ENCODE measurements around the gene ILKAP. TPM values are rescaled to one million over a fixed set of nuclear protein-coding genes. Genes with fewer than 3 reads are reported as not detected.

ILKAP gene
- total RNA-seq, 2 experiments from 2014 or later = 46.6 to 46.7 TPM

- Mint-ChIP-seq H3K9me3 (no peaks in the 10 kb centered on the region), H3K4me3 (no peak overlapping the region), H3K27me3 (ENCODE audit: low read depth) (no peaks in the 10 kb centered on the region), H3K4me1 (ENCODE audit: low read depth) (peaks cover under 1% of the 10 kb centered on the region), H3K36me3 (ENCODE audit: low read depth) (no peaks in the 10 kb centered on the region), H3K27ac (no peak overlapping the region)
- CTCF ChIA-PET = no interaction called here
- DNase-seq = no peak
- intact Hi-C loops (cut with micrococcal nuclease) = no loop called here
Observed at GRCh38 chr2:238146884-238147544, 56.5 kb downstream of the ILKAP start.

GRCh38 chr2:238145851-238146250 is 57.6 kb downstream of the ILKAP start:
- Mint-ChIP-seq H3K27ac (no peak overlapping the region), H3K4me3 (no peak overlapping the region), H3K4me1 (ENCODE audit: low read depth) (peaks cover 6% of the 10 kb centered on the region), H3K36me3 (ENCODE audit: low read depth) (no peaks in the 10 kb centered on the region), H3K9me3 (no peaks in the 10 kb centered on the region), H3K27me3 (ENCODE audit: low read depth) (no peaks in the 10 kb centered on the region)
- intact Hi-C loops (cut with micrococcal nuclease) = no loop called here
- CTCF ChIA-PET = no interaction called here
- no peak for DNase-seq

GRCh38 chr2:238145046-238145445 is 58.4 kb downstream of the ILKAP start:
- Mint-ChIP-seq H3K27me3 (ENCODE audit: low read depth) (no peaks in the 10 kb centered on the region), H3K27ac (no peak overlapping the region), H3K9me3 (no peaks in the 10 kb centered on the region), H3K4me3 (no peak overlapping the region), H3K4me1 (ENCODE audit: low read depth) (peaks cover 6% of the 10 kb centered on the region), H3K36me3 (ENCODE audit: low read depth) (no peaks in the 10 kb centered on the region)
- DNase-seq = no peak
- CTCF ChIA-PET = interaction anchor here (0.6 kb wide), 1 partner anchor 10 kb away, joined by 3 read pairs; no protein-coding TSS in a partner anchor
- intact Hi-C loops (cut with micrococcal nuclease) = no loop called here

GRCh38 chr2:238144262-238144661 is 59.2 kb downstream of the ILKAP start:
- Mint-ChIP-seq H3K4me1 (ENCODE audit: low read depth) (peaks cover 6% of the 10 kb centered on the region), H3K4me3 (no peak overlapping the region), H3K27ac (no peak overlapping the region), H3K36me3 (ENCODE audit: low read depth) (no peaks in the 10 kb centered on the region), H3K27me3 (ENCODE audit: low read depth) (no peaks in the 10 kb centered on the region), H3K9me3 (no peaks in the 10 kb centered on the region)
- CTCF ChIA-PET = no interaction called here
- intact Hi-C loops (cut with micrococcal nuclease) = no loop called here
- no peak for DNase-seq

- intact Hi-C loops (cut with micrococcal nuclease) = no loop called here
- CTCF ChIA-PET = no interaction called here
Observed at GRCh38 chr2:238143239-238143951, 60.1 kb downstream of the ILKAP start.

GRCh38 chr2:238142382-238143205 is 60.9 kb downstream of the ILKAP start:
- Mint-ChIP-seq H3K4me1 (ENCODE audit: low read depth) (peaks cover 6% of the 10 kb centered on the region), H3K27me3 (ENCODE audit: low read depth) (no peaks in the 10 kb centered on the region), H3K27ac (no peak overlapping the region)

More at GRCh38 chr2:238143239-238143951, 60.1 kb downstream of the ILKAP start:
- no peak overlapping the region for H3K27ac Mint-ChIP-seq
- no peak overlapping the region for H3K4me3 Mint-ChIP-seq
- H3K9me3 Mint-ChIP-seq = no peaks in the 10 kb centered on the region
- no peaks in the 10 kb centered on the region for H3K36me3 Mint-ChIP-seq (ENCODE audit: low read depth)
- peak; percentile 55 for DNase-seq
- H3K27me3 Mint-ChIP-seq (ENCODE audit: low read depth) = no peaks in the 10 kb centered on the region
- peaks cover 6% of the 10 kb centered on the region for H3K4me1 Mint-ChIP-seq (ENCODE audit: low read depth)

GRCh38 chr2:238141541-238142318 is 61.8 kb downstream of the ILKAP start:
- Mint-ChIP-seq H3K27me3 (ENCODE audit: low read depth) (no peaks in the 10 kb centered on the region), H3K36me3 (ENCODE audit: low read depth) (no peaks in the 10 kb centered on the region), H3K27ac (no peak overlapping the region), H3K4me3 (no peak overlapping the region), H3K4me1 (ENCODE audit: low read depth) (peaks cover 6% of the 10 kb centered on the region), H3K9me3 (no peaks in the 10 kb centered on the region)
- CTCF ChIA-PET = interaction anchor here (0.6 to 1.3 kb wide), 2 partner anchors 12 to 218 kb away, joined by 3 read pairs; no protein-coding TSS in a partner anchor
- no peak for DNase-seq
- intact Hi-C loops (cut with micrococcal nuclease) = no loop called here

More at GRCh38 chr2:238142382-238143205, 60.9 kb downstream of the ILKAP start:
- intact Hi-C loops (cut with micrococcal nuclease) = no loop called here
- no peak for DNase-seq
- Mint-ChIP-seq H3K4me3 (no peak overlapping the region), H3K9me3 (no peaks in the 10 kb centered on the region), H3K36me3 (ENCODE audit: low read depth) (no peaks in the 10 kb centered on the region)
- CTCF ChIA-PET = interaction anchor here (0.6 kb wide), 1 partner anchor 11 kb away, joined by 3 read pairs; no protein-coding TSS in a partner anchor

GRCh38 chr2:238140721-238141540 is 62.6 kb downstream of the ILKAP start:
- CTCF ChIA-PET = interaction anchor here (1.3 to 1.6 kb wide), 3 partner anchors 32 to 218 kb away, joined by 3 to 4 read pairs (median 4); no protein-coding TSS in a partner anchor
- intact Hi-C loops (cut with micrococcal nuclease) = no loop called here
- Mint-ChIP-seq H3K4me1 (ENCODE audit: low read depth) (peaks cover 6% of the 10 kb centered on the region), H3K27ac (no peak overlapping the region), H3K36me3 (ENCODE audit: low read depth) (no peaks in the 10 kb centered on the region), H3K4me3 (no peak overlapping the region), H3K9me3 (no peaks in the 10 kb centered on the region), H3K27me3 (ENCODE audit: low read depth) (no peaks in the 10 kb centered on the region)
- no peak for DNase-seq

- no peaks in the 10 kb centered on the region for H3K27me3 Mint-ChIP-seq (ENCODE audit: low read depth)
- intact Hi-C loops (cut with micrococcal nuclease) = no loop called here
- H3K4me1 Mint-ChIP-seq (ENCODE audit: low read depth) = peaks cover 6% of the 10 kb centered on the region
- DNase-seq = no peak
- H3K27ac Mint-ChIP-seq = no peak overlapping the region
- no peak overlapping the region for H3K4me3 Mint-ChIP-seq
- H3K9me3 Mint-ChIP-seq = no peaks in the 10 kb centered on the region
- H3K36me3 Mint-ChIP-seq (ENCODE audit: low read depth) = no peaks in the 10 kb centered on the region
- CTCF ChIA-PET = interaction anchor here (0.6 to 1.6 kb wide), 7 partner anchors 10 to 413 kb away, joined by 3 to 7 read pairs (median 4); no protein-coding TSS in a partner anchor
Observed at GRCh38 chr2:238140040-238140439, 63.5 kb downstream of the ILKAP start.

GRCh38 chr2:238139196-238140039 is 64.1 kb downstream of the ILKAP start:
- no peaks in the 10 kb centered on the region for H3K27me3 Mint-ChIP-seq (ENCODE audit: low read depth)
- CTCF ChIA-PET = interaction anchor here (0.6 to 1.6 kb wide), 11 partner anchors 10 to 414 kb away, joined by 3 to 7 read pairs (median 4); no protein-coding TSS in a partner anchor

More at GRCh38 chr2:238139196-238140039, 64.1 kb downstream of the ILKAP start:
- Mint-ChIP-seq H3K4me3 (no peak overlapping the region), H3K36me3 (ENCODE audit: low read depth) (no peaks in the 10 kb centered on the region), H3K27ac (no peak overlapping the region), H3K4me1 (ENCODE audit: low read depth) (peaks cover 6% of the 10 kb centered on the region), H3K9me3 (no peaks in the 10 kb centered on the region)
- intact Hi-C loops (cut with micrococcal nuclease) = loop anchor here (1.0 kb wide), 1 partner anchor 171 kb away; no protein-coding TSS in a partner anchor
- DNase-seq = peak; percentile 22
